IgD-negative memory B cell (primary cell): Measurements from ENCODE around the gene CTSC. TPM values are rescaled to one million over a fixed set of nuclear protein-coding genes. Genes with fewer than 3 reads are reported as not detected.
A peak's percentile ranks its signal among the peaks of the same experiment; 100 is the strongest.

Experiments
- H3K27ac Mint-ChIP-seq, 3 donors: one replicate each; pipeline ENCODE4 v1.8.0; 2020 to 2022; ENCODE audit warnings: mild to moderate bottlenecking in 3 of 3, mixed read lengths in 3 of 3, moderate library complexity in 1 of 3
- H3K27me3 Mint-ChIP-seq: one replicate; pipeline ENCODE4 v1.8.0; 2021; ENCODE audit warnings: mixed read lengths
- H3K36me3 Mint-ChIP-seq: one replicate; pipeline ENCODE4 v1.8.0; 2020; ENCODE audit warnings: mild to moderate bottlenecking, mixed read lengths
- H3K4me1 Mint-ChIP-seq, 3 donors: one replicate each; pipeline ENCODE4 v1.8.0; 2020 to 2022; ENCODE audit warnings: mixed read lengths in 3 of 3, mild to moderate bottlenecking in 1 of 3
- H3K4me3 Mint-ChIP-seq, 4 donors: one replicate each; pipeline ENCODE4 v1.8.0; 2020 to 2022; ENCODE audit warnings: mild to moderate bottlenecking in 4 of 4, mixed read lengths in 4 of 4, moderate library complexity in 3 of 4
- H3K9me3 Mint-ChIP-seq, 3 donors: one replicate each; pipeline ENCODE4 v1.8.0; 2020 to 2021; ENCODE audit warnings: mixed read lengths in 3 of 3, mild to moderate bottlenecking in 1 of 3
- polyA plus RNA-seq: library from polyadenylated mRNA; unstranded; fragments of 300-500 nt; fragmentation: Illumina TruSeq; gene quantifications from one replicate; pipeline ENCODE4 v1.2.3, GENCODE V29; 2021

CTSC gene
- polyA plus RNA-seq, 1 donor from 2014 or later: 58.6 TPM

GRCh38 chr11:88359114-88359513 lies 21.6 kb upstream of the CTSC start:
- no peak overlapping the region for H3K4me3 Mint-ChIP-seq
- no peaks in the 10 kb centered on the region for H3K27me3 Mint-ChIP-seq
- H3K4me1 Mint-ChIP-seq: peaks cover 12 to 19% (median 18%) of the 10 kb centered on the region in 3 donors
- no peaks in the 10 kb centered on the region for H3K9me3 Mint-ChIP-seq
- peak overlapping the region in 1 of 3 donors; percentile 2 for H3K27ac Mint-ChIP-seq
- no peaks in the 10 kb centered on the region for H3K36me3 Mint-ChIP-seq

DNA sequence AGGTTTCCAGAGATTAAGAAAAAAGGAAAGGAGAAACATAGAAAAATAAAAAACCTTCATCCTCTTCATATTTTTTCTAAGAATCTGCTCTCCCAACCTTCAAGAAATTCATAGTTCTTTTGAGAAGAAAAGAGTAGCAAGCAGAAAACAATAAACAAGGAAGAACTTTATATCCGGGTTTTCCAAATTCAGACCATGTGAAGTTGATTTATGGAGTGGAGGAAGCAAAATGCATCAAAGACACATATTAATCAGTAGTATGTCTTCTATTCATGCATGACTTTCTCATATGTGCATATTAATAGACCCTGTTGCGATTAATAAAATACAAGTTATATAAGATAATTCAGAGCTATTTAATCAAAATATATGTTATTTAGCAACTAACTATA lies 20.5 kb upstream of the CTSC start:
- H3K4me3 Mint-ChIP-seq: no peak overlapping the region

DNA sequence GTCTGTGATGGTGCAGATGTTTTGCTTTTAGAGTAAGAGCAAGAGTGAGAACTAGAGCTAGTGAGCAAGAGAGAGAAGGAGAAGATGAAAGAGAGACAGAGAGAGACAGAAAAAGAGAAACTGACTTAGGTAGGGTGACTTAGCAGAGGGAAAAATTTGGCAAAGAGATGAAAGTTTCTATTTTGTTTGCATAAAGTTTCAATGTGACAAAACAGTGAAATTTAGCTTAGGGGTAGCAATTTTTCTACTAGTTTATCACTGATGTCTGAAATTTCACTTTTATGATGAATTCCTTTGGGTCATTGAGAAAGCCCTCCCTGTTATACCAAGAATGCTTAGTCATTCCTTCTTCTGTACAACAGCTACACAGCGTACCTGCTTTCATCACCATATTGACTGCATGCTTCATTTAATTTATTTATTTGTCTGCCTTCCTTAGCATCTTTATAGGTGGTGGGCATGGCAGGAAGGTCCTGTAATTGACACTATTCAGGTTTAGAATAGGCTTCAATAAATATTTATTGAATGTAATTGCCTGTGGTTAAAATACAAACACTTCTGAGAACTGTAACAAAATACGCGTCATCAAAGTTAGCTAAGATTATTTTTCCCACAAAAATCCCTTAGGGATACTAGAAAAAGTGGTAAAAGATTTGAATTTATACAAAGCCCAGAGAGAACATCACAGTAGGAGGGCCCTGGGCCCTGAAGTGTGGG lies 19.9 kb upstream of the CTSC start:
- Mint-ChIP-seq H3K9me3 (no peaks in the 10 kb centered on the region), H3K4me3 (peak overlapping the region in 1 of 4 donors; percentile 14), H3K36me3 (no peaks in the 10 kb centered on the region)

More for the DNA sequence above, 20.5 kb upstream of the CTSC start:
- Mint-ChIP-seq H3K27ac (peak overlapping the region in 1 of 3 donors; percentile 82), H3K4me1 (peaks cover 18 to 29% (median 20%) of the 10 kb centered on the region in 3 donors), H3K36me3 (no peaks in the 10 kb centered on the region), H3K9me3 (no peaks in the 10 kb centered on the region), H3K27me3 (no peaks in the 10 kb centered on the region)

GRCh38 chr11:88355887-88356286 lies 18.4 kb upstream of the CTSC start:
- Mint-ChIP-seq H3K4me1 (peaks cover 18 to 29% (median 20%) of the 10 kb centered on the region in 3 donors), H3K4me3 (no peak overlapping the region), H3K36me3 (no peaks in the 10 kb centered on the region), H3K27ac (no peak overlapping the region), H3K27me3 (no peaks in the 10 kb centered on the region), H3K9me3 (no peaks in the 10 kb centered on the region)

More for the DNA sequence above, 19.9 kb upstream of the CTSC start:
- Mint-ChIP-seq H3K27ac (peak overlapping the region in 2 of 3 donors; percentile 11 to 82), H3K4me1 (peaks cover 18 to 29% (median 20%) of the 10 kb centered on the region in 3 donors), H3K27me3 (no peaks in the 10 kb centered on the region)

- H3K27me3 Mint-ChIP-seq: no peaks in the 10 kb centered on the region
- no peaks in the 10 kb centered on the region for H3K36me3 Mint-ChIP-seq
- no peak overlapping the region for H3K27ac Mint-ChIP-seq
- H3K4me1 Mint-ChIP-seq: peaks cover 18 to 29% (median 20%) of the 10 kb centered on the region in 3 donors
- H3K9me3 Mint-ChIP-seq: no peaks in the 10 kb centered on the region
- H3K4me3 Mint-ChIP-seq: peak overlapping the region in 1 of 4 donors; percentile 13
Observed at GRCh38 chr11:88354912-88355311, 17.4 kb upstream of the CTSC start.

DNA sequence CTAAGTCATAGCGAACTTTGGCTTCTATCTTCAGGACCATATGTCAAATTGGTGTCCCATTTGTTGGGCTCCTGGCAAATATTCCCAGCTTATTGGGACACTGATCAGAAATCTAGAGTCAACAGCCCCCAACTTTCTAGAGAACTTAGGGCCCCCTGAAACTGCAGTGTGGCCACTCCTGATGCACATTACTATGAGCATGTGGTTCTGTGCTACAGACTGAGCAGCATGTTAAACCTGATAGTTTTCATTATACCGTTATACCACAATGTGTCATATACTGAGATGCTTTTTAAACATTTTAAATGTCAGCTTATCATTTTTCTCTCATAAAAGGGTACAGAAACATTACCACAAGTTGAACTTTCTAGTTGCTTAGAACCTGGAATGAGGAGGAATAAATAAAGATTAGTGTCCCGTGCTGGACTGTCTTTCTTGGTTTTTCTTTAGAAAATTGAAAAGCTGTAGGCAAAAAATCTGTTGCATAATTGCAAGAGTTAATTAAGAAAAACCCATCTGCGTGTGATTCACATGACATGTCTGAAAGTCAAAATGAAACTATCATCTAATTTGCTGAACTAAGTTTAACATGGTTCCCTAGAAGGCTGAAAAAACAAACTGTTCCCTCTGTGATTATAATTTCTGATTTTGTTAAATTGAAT lies 16.4 kb upstream of the CTSC start:
- Mint-ChIP-seq H3K36me3 (no peaks in the 10 kb centered on the region), H3K4me3 (peak overlapping the region in 2 of 4 donors; percentile 47 to 53), H3K27me3 (no peaks in the 10 kb centered on the region), H3K9me3 (no peaks in the 10 kb centered on the region), H3K4me1 (peaks cover 14 to 24% (median 15%) of the 10 kb centered on the region in 3 donors), H3K27ac (peak overlapping the region in 1 of 3 donors; percentile 11)

DNA sequence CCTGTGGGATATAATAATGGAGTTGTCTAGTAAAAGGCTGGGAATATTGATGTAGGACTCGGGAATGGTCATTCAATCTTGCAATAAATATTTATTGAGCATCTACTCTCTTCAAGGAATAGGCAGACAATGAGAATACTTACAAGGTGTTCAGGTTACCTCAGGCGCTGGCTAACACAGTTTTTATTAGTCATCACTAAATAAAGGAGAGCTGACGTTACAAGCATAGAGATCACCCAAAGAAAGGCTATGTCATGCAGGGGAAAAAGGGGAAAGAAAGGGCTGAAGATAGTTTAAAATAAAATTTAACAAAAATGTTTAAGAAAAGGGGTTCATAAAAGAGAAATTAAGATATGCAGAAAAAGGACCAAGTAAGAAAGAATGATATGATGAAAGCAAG lies 15.8 kb upstream of the CTSC start:
- Mint-ChIP-seq H3K9me3 (no peaks in the 10 kb centered on the region), H3K27me3 (no peaks in the 10 kb centered on the region), H3K27ac (no peak overlapping the region), H3K36me3 (peaks cover 2% of the 10 kb centered on the region), H3K4me3 (peak overlapping the region in 2 of 4 donors; percentile 53 to 62), H3K4me1 (peaks cover 14 to 24% (median 15%) of the 10 kb centered on the region in 3 donors)

- H3K4me3 Mint-ChIP-seq: no peak overlapping the region
- peaks cover 4% of the 10 kb centered on the region for H3K36me3 Mint-ChIP-seq
- H3K4me1 Mint-ChIP-seq: peaks cover 8 to 19% (median 15%) of the 10 kb centered on the region in 3 donors
- H3K27me3 Mint-ChIP-seq: no peaks in the 10 kb centered on the region
- no peaks in the 10 kb centered on the region for H3K9me3 Mint-ChIP-seq
- H3K27ac Mint-ChIP-seq: no peak overlapping the region
Observed at GRCh38 chr11:88352139-88352538, 14.6 kb upstream of the CTSC start.

- H3K27ac Mint-ChIP-seq: no peak overlapping the region
- peaks cover 0 to 14% (median 14%) of the 10 kb centered on the region in 3 donors for H3K4me1 Mint-ChIP-seq
- peaks cover 8% of the 10 kb centered on the region for H3K36me3 Mint-ChIP-seq
- no peaks in the 10 kb centered on the region for H3K27me3 Mint-ChIP-seq
- H3K9me3 Mint-ChIP-seq: no peaks in the 10 kb centered on the region
- H3K4me3 Mint-ChIP-seq: no peak overlapping the region
Observed at GRCh38 chr11:88348870-88349269, 11.3 kb upstream of the CTSC start.

GRCh38 chr11:88345949-88346348 lies 8.4 kb upstream of the CTSC start:
- Mint-ChIP-seq H3K9me3 (no peaks in the 10 kb centered on the region), H3K27ac (peak overlapping the region in 1 of 3 donors; percentile 37), H3K27me3 (no peaks in the 10 kb centered on the region), H3K36me3 (peaks cover 8% of the 10 kb centered on the region), H3K4me1 (peaks cover 5 to 17% (median 11%) of the 10 kb centered on the region in 3 donors), H3K4me3 (no peak overlapping the region)

DNA sequence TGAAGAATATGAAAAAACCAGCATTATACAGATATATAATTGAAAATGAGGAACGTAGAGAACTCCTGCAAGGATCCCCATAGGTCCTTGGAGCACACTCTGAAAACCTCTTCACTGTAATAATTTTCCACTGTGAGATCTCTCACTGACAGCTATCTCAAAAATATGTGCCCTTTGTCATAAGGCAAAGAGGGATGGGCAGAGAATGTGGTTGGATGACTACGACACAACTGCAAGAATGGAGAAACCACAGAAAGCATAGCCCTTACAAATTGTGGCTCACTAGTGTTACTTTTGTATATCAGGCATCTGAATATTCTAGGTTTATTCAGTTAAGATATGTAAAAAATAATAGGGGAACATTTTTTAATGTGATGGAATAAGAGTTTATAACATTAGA lies 7.9 kb upstream of the CTSC start:
- Mint-ChIP-seq H3K9me3 (no peaks in the 10 kb centered on the region), H3K27ac (no peak overlapping the region), H3K4me3 (no peak overlapping the region), H3K36me3 (peaks cover 8% of the 10 kb centered on the region), H3K4me1 (peaks cover 5 to 19% (median 11%) of the 10 kb centered on the region in 3 donors), H3K27me3 (no peaks in the 10 kb centered on the region)

- peaks cover 8 to 25% (median 14%) of the 10 kb centered on the region in 3 donors for H3K4me1 Mint-ChIP-seq
- no peak overlapping the region for H3K4me3 Mint-ChIP-seq
- peaks cover 8% of the 10 kb centered on the region for H3K36me3 Mint-ChIP-seq
- no peaks in the 10 kb centered on the region for H3K9me3 Mint-ChIP-seq
- H3K27me3 Mint-ChIP-seq: no peaks in the 10 kb centered on the region
- H3K27ac Mint-ChIP-seq: peak overlapping the region in 1 of 3 donors; percentile 39
Observed at GRCh38 chr11:88344869-88345268, 7.3 kb upstream of the CTSC start.

GRCh38 chr11:88341522-88342251 lies 4.2 kb upstream of the CTSC start:
- Mint-ChIP-seq H3K27me3 (no peaks in the 10 kb centered on the region), H3K27ac (no peak overlapping the region), H3K4me1 (peaks cover 12 to 37% (median 26%) of the 10 kb centered on the region in 3 donors), H3K36me3 (peaks cover 1% of the 10 kb centered on the region), H3K9me3 (no peaks in the 10 kb centered on the region), H3K4me3 (peak overlapping the region in 1 of 4 donors; percentile 48)

- Mint-ChIP-seq H3K9me3 (no peaks in the 10 kb centered on the region), H3K36me3 (no peaks in the 10 kb centered on the region), H3K27ac (peak overlapping the region; percentile 41 to 71 (median 59)), H3K4me1 (peaks cover 19 to 36% (median 32%) of the 10 kb centered on the region in 3 donors), H3K27me3 (no peaks in the 10 kb centered on the region), H3K4me3 (peak overlapping the region in 1 of 4 donors; percentile 63)
Observed at GRCh38 chr11:88340366-88340935, 2.9 kb upstream of the CTSC start.
